Body of pancreas (tissue), 4 donors: ENCODE data around the gene SLC27A1.
"Not testable (repeated sequence)": the region's sequence is repeated elsewhere in the genome, so short reads cannot be mapped to it uniquely, and the experiment has no call there.

Source experiments
- CTCF ChIP-seq, 7 experiments: fragments of 450-650 bp in 4 of 7; fragments of 200-600 bp in 3 of 7; sonication (generic) in 3 of 7; IDR thresholded peaks; one replicate each; pipeline ENCODE4 v1.5.1; 2016 to 2019; ENCODE audit warnings: antibody characterized with exemption in 7 of 7
- POLR2A ChIP-seq, 3 donors: fragments of 450-650 bp; IDR thresholded peaks; one replicate each; pipeline ENCODE4 v1.6.1; 2016; ENCODE audit warnings: antibody characterized with exemption in 3 of 3, mild to moderate bottlenecking in 2 of 3

GRCh38 chr19:17475011-17475540 is 4.8 kb downstream of the SLC27A1 start:
- not testable (repeated sequence) for TF ChIP-seq POLR2A, CTCF (IDR thresholded peaks at IDR 0.05)
